ENCODE measurements around the gene CNPY3.
A peak's percentile ranks its signal among the peaks of the same experiment; 100 is the strongest.

Gene CNPY3

DNA sequence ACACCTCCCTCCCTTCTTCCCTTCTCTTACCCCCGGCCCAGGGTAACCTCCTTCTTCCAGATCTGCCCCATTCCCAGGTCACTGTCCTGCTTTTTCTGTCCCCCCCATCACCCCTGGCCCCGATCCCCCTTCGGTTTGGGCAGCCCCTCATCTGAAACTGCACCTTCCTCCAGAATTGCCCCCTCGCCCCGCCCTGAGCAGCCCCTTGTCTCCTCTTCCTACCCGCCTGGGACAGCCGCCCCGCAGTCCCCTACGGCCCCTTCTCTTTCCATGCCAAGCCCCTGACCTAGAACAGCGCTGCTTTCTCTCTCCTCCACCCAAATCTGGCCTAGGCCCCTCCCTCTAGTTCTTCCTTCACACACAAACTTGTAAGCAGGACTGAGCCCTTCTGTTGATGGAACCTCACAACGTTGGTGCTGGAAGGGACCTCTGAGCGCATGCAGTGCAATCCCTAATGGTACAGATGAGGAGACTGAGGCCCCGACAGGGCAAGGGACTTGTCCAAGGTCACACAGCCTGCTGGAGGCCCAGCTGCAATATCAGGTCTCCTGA, 55.7 kb downstream of the CNPY3 start:
- DNase-seq, result peak; percentile 51

DNA sequence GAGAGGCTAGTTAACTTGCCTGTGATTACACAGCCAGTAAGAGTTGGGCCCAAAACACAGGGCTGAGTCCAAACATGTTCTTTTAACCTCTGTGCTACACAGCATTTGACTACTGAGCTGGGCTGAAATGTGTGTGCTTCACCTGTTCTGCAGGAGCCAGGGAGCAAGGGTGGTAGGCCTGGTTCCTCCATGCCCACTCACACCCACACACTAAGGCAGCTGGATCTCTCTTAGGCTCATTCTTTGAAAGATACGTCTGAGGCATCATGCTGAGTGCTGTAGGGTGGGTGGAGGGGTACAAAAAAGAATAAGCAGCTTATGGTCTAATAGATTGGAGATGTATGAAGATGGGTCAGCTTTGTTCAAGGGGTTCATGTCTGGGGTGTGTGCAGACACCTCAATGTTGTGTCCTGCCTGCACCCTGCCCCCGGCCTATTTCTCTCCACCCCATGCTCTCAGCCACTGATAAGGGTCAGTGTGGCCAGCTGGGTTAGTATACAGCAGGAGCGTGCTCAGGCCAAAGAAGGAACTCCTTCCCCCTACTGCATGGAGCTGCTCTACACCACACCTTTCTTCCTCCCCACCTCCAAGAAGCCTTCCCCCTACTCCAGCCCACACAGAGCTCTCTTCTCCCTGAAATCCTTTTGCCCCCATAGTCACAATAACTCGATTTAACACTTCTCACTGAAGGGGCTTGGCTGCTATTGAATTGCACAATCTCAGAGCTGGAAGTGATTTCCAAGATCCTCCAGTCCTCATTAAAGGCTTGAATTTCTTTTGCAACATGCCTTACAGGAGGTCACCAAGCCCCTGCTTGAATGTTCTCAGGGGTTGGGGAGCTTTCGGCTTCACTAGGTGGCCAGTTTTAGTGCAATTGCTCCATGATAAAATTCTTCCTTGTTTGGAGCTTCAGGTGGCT, 58.5 kb downstream of the CNPY3 start:
- no peak for DNase-seq

DNA sequence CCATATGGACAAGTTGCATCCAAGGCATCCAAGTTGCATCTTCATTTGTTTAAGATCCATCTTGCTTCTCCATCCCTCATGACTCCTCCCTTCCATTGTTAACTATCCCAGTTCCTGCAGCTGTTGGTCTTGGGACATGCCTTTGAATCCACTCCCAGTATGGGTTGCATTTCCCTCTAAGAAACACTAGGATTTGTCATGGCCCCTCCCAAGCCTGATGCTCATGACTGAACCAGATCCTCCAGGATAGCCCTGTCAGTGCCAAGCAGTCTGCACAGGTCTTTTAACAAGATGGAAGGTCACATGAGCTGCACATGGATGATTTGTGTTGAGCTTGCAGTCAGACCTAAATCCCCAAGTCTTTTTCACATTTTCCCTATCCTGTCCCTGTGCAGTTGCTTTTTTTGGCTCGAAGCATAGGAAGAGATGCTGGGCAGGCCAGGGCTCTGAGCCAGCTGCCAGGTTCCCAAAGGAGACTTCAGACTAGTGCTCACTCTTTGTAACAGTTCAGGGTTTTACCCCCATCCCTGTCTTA, 59.3 kb downstream of the CNPY3 start:
- DNase-seq, result no peak
